SK-N-SH treated with all-trans-retinoic acid at 6 μM for 48 hours (cell line): Measurements from ENCODE around the gene SLC41A3.
"Not testable (repeated sequence)": the region's sequence is repeated elsewhere in the genome, so short reads cannot be mapped to it uniquely, and the experiment has no call there.

Source experiments
- ATAC-seq: fragments of 200-7000 bp; cut with Tn5 transposase; 3 replicates; pipeline ENCODE4 v1.9.1; 2020; ENCODE audit warnings: mild to moderate bottlenecking, moderate library complexity
- ARNTL ChIP-seq: fragments of 450-650 bp; formaldehyde crosslinking; IDR thresholded peaks from 2 replicates; pipeline ENCODE4 v1.5.0; 2020; ENCODE audit warnings: low read depth, mild to moderate bottlenecking, moderate library complexity, borderline replicate concordance
- BACH2 ChIP-seq: fragments of 250-450 bp; sonication (Bioruptor Pico); IDR thresholded peaks from 2 replicates; pipeline ENCODE4 v1.9.0; 2021; ENCODE audit warnings: mild to moderate bottlenecking, borderline replicate concordance
- CREB5 ChIP-seq: fragments of 250-450 bp; sonication (Bioruptor Pico); IDR thresholded peaks from 2 replicates; pipeline ENCODE4 v1.5.1; 2020; ENCODE audit warnings: low read depth, mild to moderate bottlenecking, moderate library complexity
- CSRNP3 ChIP-seq: fragments of 250-450 bp; sonication (Bioruptor Pico); IDR thresholded peaks from 2 replicates; pipeline ENCODE4 v1.5.1; 2021; ENCODE audit warnings: mild to moderate bottlenecking, moderate library complexity
- ESRRG ChIP-seq: fragments of 250-450 bp; sonication (Bioruptor Pico); IDR thresholded peaks from 2 replicates; pipeline ENCODE4 v1.6.1; 2021; ENCODE audit warnings: mild to moderate bottlenecking
- GLIS3 ChIP-seq: fragments of 250-450 bp; sonication (Bioruptor Pico); IDR thresholded peaks from 2 replicates; pipeline ENCODE4 v1.5.0; 2020; ENCODE audit warnings: mild to moderate bottlenecking, moderate library complexity
- ISL1 ChIP-seq: fragments of 250-450 bp; sonication (Bioruptor Pico); IDR thresholded peaks from 2 replicates; pipeline ENCODE4 v2.1.2; 2022; ENCODE audit warnings: mild to moderate bottlenecking, moderate library complexity
- OSR1 ChIP-seq: fragments of 250-450 bp; sonication (Bioruptor Pico); IDR thresholded peaks from 2 replicates; pipeline ENCODE4 v1.8.0; 2022; ENCODE audit warnings: moderate library complexity, mild to moderate bottlenecking, inconsistent platforms
- PPARA ChIP-seq: fragments of 250-450 bp; sonication (Bioruptor Pico); IDR thresholded peaks from 2 replicates; pipeline ENCODE4 v1.5.0; 2020; ENCODE audit warnings: mild to moderate bottlenecking, borderline replicate concordance
- RARB ChIP-seq: fragments of 250-450 bp; sonication (Bioruptor Pico); IDR thresholded peaks from 2 replicates; pipeline ENCODE4 v1.8.0; 2021; ENCODE audit warnings: mild to moderate bottlenecking, moderate library complexity
- SNAI2 ChIP-seq: fragments of 250-450 bp; sonication (Bioruptor Pico); IDR thresholded peaks from 2 replicates; pipeline ENCODE4 v1.5.0; 2020; ENCODE audit warnings: mild to moderate bottlenecking, moderate library complexity
- TCF4 ChIP-seq: fragments of 250-450 bp; sonication (Bioruptor Pico); IDR thresholded peaks from 2 replicates; pipeline ENCODE4 v1.8.0; 2021; ENCODE audit warnings: mild to moderate bottlenecking, moderate library complexity, borderline replicate concordance
- TOX ChIP-seq: fragments of 250-450 bp; sonication (Bioruptor Pico); IDR thresholded peaks from 2 replicates; pipeline ENCODE4 v1.8.0; 2021; ENCODE audit warnings: mild to moderate bottlenecking, moderate library complexity, borderline replicate concordance
- TSHZ2 ChIP-seq: fragments of 250-450 bp; sonication (Bioruptor Pico); IDR thresholded peaks from 2 replicates; pipeline ENCODE4 v1.5.0; 2020; ENCODE audit warnings: mild to moderate bottlenecking, moderate library complexity
- ZC3H10 ChIP-seq: fragments of 250-450 bp; sonication (Bioruptor Pico); IDR thresholded peaks from 2 replicates; pipeline ENCODE4 v1.5.1; 2021; ENCODE audit warnings: mild to moderate bottlenecking, moderate library complexity
- ZFP3 ChIP-seq: fragments of 250-450 bp; sonication (Bioruptor Pico); IDR thresholded peaks from 2 replicates; pipeline ENCODE4 v1.5.0; 2020; ENCODE audit warnings: mild to moderate bottlenecking, moderate library complexity
- ZNF565 ChIP-seq: fragments of 450-650 bp; formaldehyde crosslinking; conservative IDR thresholded peaks from 2 replicates; pipeline ENCODE4 v1.5.0; 2020; ENCODE audit warnings: low read depth, mild to moderate bottlenecking, moderate library complexity
- ZNF70 ChIP-seq: fragments of 450-650 bp; formaldehyde crosslinking; IDR thresholded peaks from 2 replicates; pipeline ENCODE4 v1.5.0; 2020; ENCODE audit warnings: mild to moderate bottlenecking, moderate library complexity
- ZNF8 ChIP-seq: fragments of 450-650 bp; formaldehyde crosslinking; IDR thresholded peaks from 2 replicates; pipeline ENCODE4 v1.5.0; 2020; ENCODE audit warnings: mild to moderate bottlenecking, moderate library complexity

Gene SLC41A3

GRCh38 chr3:125958511-125959316 is 125.2 kb downstream of the SLC41A3 start:
- no peak for ATAC-seq
- TF ChIP-seq ZNF8 (CRISPR knock-in tag) (no peak), SNAI2 (CRISPR knock-in tag) (no peak), RARB (CRISPR knock-in tag) (no peak), TSHZ2 (CRISPR knock-in tag) (no peak), ZFP3 (CRISPR knock-in tag) (no peak), ISL1 (CRISPR knock-in tag) (no peak), ZNF565 (CRISPR knock-in tag) (no peak), TCF4 (CRISPR knock-in tag) (no peak)
- TF ChIP-seq, all 23 proteins: peak for 0

GRCh38 chr3:125957674-125958510 is 126.0 kb downstream of the SLC41A3 start:
- TF ChIP-seq ZNF565 (CRISPR knock-in tag) (no peak), ZNF8 (CRISPR knock-in tag) (no peak), BACH2 (CRISPR knock-in tag) (no peak), RARB (CRISPR knock-in tag) (no peak), TCF4 (CRISPR knock-in tag) (no peak), PPARA (no peak), TSHZ2 (CRISPR knock-in tag) (no peak), ISL1 (CRISPR knock-in tag) (no peak), GLIS3 (CRISPR knock-in tag) (no peak), ESRRG (CRISPR knock-in tag) (no peak), CSRNP3 (no peak), CREB5 (CRISPR knock-in tag) (no peak), ZNF70 (no peak), ZC3H10 (CRISPR knock-in tag) (no peak), ARNTL (CRISPR knock-in tag) (no peak), ZFP3 (CRISPR knock-in tag) (no peak), SNAI2 (CRISPR knock-in tag) (no peak), OSR1 (CRISPR knock-in tag) (no peak), TOX (no peak)
- no peak for ATAC-seq

GRCh38 chr3:125957020-125957419 is 126.9 kb downstream of the SLC41A3 start:
- not testable (repeated sequence) for ATAC-seq
